H1 (cell line): ENCODE measurements around the gene SMIM44. TPM values are rescaled to one million over a fixed set of nuclear protein-coding genes. Genes with fewer than 3 reads are reported as not detected.

ENCODE experiments used
- CTCF ChIA-PET: fragments of 300-600 bp; sonication (Branson Sonifier 250); formaldehyde crosslinking; loops from one replicate; lab custom pipeline; 2021; ENCODE audit not compliant: partially characterized antibody; lab: Charles Lee
- POLR2A ChIA-PET: fragments of 300-600 bp; sonication (Branson Sonifier 250); formaldehyde crosslinking; loops from one replicate; lab custom pipeline; 2021; ENCODE audit warnings: inconsistent platforms; ENCODE audit not compliant: partially characterized antibody; lab: Charles Lee
- DNase-seq, 2 experiments: peaks; one replicate each; pipeline versions ENCODE4 v3.0.0 to v3.0.0-alpha.2; 2010 to 2022; ENCODE audit warnings: low spot score in 2 of 2, low read depth in 1 of 2, mixed read lengths in 1 of 2
- FAIRE-seq: peaks from 2 replicates; lab custom pipeline; 2011; peaks lifted over from hg19 to GRCh38; lab: Jason Lieb, UNC
- H2AFZ ChIP-seq: 2 replicates; pipeline ENCODE4 v1.8.1; 2012; ENCODE audit warnings: low read length, inconsistent platforms
- H2AK5ac ChIP-seq: 2 replicates; pipeline ENCODE4 v1.6.1; 2013; ENCODE audit warnings: low read depth, low read length
- H2BK120ac ChIP-seq: replicated peaks from 2 replicates; pipeline ENCODE3; 2013; ENCODE audit warnings: low read depth, low read length, inconsistent platforms
- H2BK12ac ChIP-seq: 2 replicates; pipeline ENCODE4 v1.6.1; 2013; ENCODE audit warnings: low read depth, low read length
- H2BK15ac ChIP-seq: 2 replicates; pipeline ENCODE4 v1.6.1; 2013; ENCODE audit warnings: low read length
- H2BK20ac ChIP-seq: 2 replicates; pipeline ENCODE4 v1.6.1; 2013; ENCODE audit warnings: low read length
- H2BK5ac ChIP-seq: 2 replicates; pipeline ENCODE4 v1.6.1; 2013; ENCODE audit warnings: low read depth, low read length
- H3K14ac ChIP-seq: 2 replicates; pipeline ENCODE4 v1.6.1; 2013; ENCODE audit warnings: inconsistent platforms; ENCODE audit not compliant: insufficient read length
- H3K18ac ChIP-seq: 2 replicates; pipeline ENCODE4 v1.6.1; 2013; ENCODE audit warnings: low read length; ENCODE audit errors: extremely low read depth
- H3K23ac ChIP-seq: 2 replicates; pipeline ENCODE4 v1.6.1; 2013; ENCODE audit warnings: inconsistent platforms; ENCODE audit not compliant: insufficient read length
- H3K23me2 ChIP-seq: 2 replicates; pipeline ENCODE4 v1.6.1; 2013; ENCODE audit warnings: low read depth, low read length
- H3K27ac ChIP-seq: 2 replicates; pipeline ENCODE4 v1.6.1; 2011; ENCODE audit warnings: low read depth, low read length, inconsistent platforms
- H3K27me3 ChIP-seq, 4 experiments: replicated peaks in 1 of 4; 1 replicate in 1 of 4; 2 replicates in 3 of 4; pipeline versions ENCODE4 v1.6.1 to v1.8.1; 2011 to 2013; ENCODE audit warnings: low read length in 3 of 4, mild to moderate bottlenecking in 3 of 4, inconsistent platforms in 2 of 4, mixed read lengths in 2 of 4, moderate library complexity in 1 of 4; ENCODE audit not compliant: control insufficient read depth in 3 of 4, insufficient read depth in 3 of 4; ENCODE audit errors: extremely low read depth in 1 of 4
- H3K36me3 ChIP-seq, 4 experiments: 2 replicates each; pipeline versions ENCODE4 v1.6.1 to v1.8.1; 2011 to 2013; ENCODE audit warnings: mild to moderate bottlenecking in 4 of 4, low read length in 3 of 4, moderate library complexity in 2 of 4, control low read depth in 1 of 4, inconsistent platforms in 1 of 4; ENCODE audit not compliant: insufficient read depth in 4 of 4, control insufficient read depth in 2 of 4
- H3K4ac ChIP-seq: replicated peaks from 2 replicates; pipeline ENCODE3; 2013; ENCODE audit warnings: low read length, low read depth, mixed read lengths, inconsistent platforms; ENCODE audit not compliant: insufficient read length
- H3K4me1 ChIP-seq, 4 experiments: replicated peaks in 1 of 4; 1 replicate in 1 of 4; 2 replicates in 3 of 4; pipeline versions ENCODE4 v1.6.1 to v1.8.1; 2011 to 2013; ENCODE audit warnings: low read length in 3 of 4, inconsistent platforms in 2 of 4, mixed read lengths in 1 of 4; ENCODE audit not compliant: insufficient read depth in 4 of 4, control insufficient read depth in 3 of 4
- H3K4me2 ChIP-seq, 2 experiments: 2 replicates each; pipeline versions ENCODE4 v1.6.1 to v1.8.1; 2011 to 2013; ENCODE audit warnings: low read depth in 2 of 2, low read length in 2 of 2, control low read depth in 1 of 2, inconsistent platforms in 1 of 2, mild to moderate bottlenecking in 1 of 2; ENCODE audit not compliant: insufficient read depth in 1 of 2
- H3K4me3 ChIP-seq, 4 experiments: fragments of 200-600, 300-600 bp in 1 of 4; sonication (generic), shearing (Covaris generic), sonication (Bioruptor Twin) in 1 of 4; 2 replicates each; pipeline versions ENCODE4 v1.5.1 to v1.8.1; 2011 to 2016; ENCODE audit warnings: low read length in 4 of 4, low read depth in 3 of 4, control low read depth in 2 of 4, inconsistent platforms in 2 of 4, mild to moderate bottlenecking in 2 of 4, mixed read lengths in 1 of 4, moderate library complexity in 1 of 4; ENCODE audit not compliant: insufficient read depth in 2 of 4; ENCODE audit errors: extremely low read depth in 1 of 4
- H3K56ac ChIP-seq: replicated peaks from 2 replicates; pipeline ENCODE3; 2013; ENCODE audit warnings: low read depth, mild to moderate bottlenecking, mixed read lengths, low read length, inconsistent platforms; ENCODE audit not compliant: insufficient read length
- H3K79me1 ChIP-seq: 2 replicates; pipeline ENCODE4 v1.6.1; 2013; ENCODE audit warnings: low read depth, low read length, control low read depth
- H3K79me2 ChIP-seq, 2 experiments: 2 replicates each; pipeline versions ENCODE4 v1.6.1 to v1.8.1; 2012 to 2013; ENCODE audit warnings: low read length in 2 of 2, mild to moderate bottlenecking in 2 of 2, inconsistent platforms in 1 of 2; ENCODE audit not compliant: insufficient read depth in 2 of 2, control insufficient read depth in 1 of 2
- H3K9ac ChIP-seq, 4 experiments: replicated peaks in 1 of 4; 1 replicate in 1 of 4; 2 replicates in 3 of 4; pipeline versions ENCODE4 v1.6.1 to v1.8.1; 2011 to 2013; ENCODE audit warnings: low read depth in 3 of 4, low read length in 3 of 4, control low read depth in 2 of 4, mild to moderate bottlenecking in 2 of 4, moderate library complexity in 2 of 4, inconsistent platforms in 1 of 4; ENCODE audit errors: extremely low read depth in 1 of 4
- H3K9me3 ChIP-seq, 2 experiments: 2 replicates each; pipeline versions ENCODE4 v1.6.1 to v1.8.1; 2012 to 2013; ENCODE audit warnings: mild to moderate bottlenecking in 2 of 2, moderate library complexity in 2 of 2, control low read depth in 1 of 2, inconsistent platforms in 1 of 2, low read depth in 1 of 2, low read length in 1 of 2, mixed read lengths in 1 of 2; ENCODE audit not compliant: insufficient read depth in 2 of 2
- H4K20me1 ChIP-seq, 2 experiments: replicated peaks in 1 of 2; 2 replicates each; pipeline versions ENCODE3 to v1.8.1; 2011 to 2013; ENCODE audit warnings: inconsistent platforms in 2 of 2, low read length in 2 of 2, mild to moderate bottlenecking in 1 of 2; ENCODE audit not compliant: insufficient read depth in 2 of 2, control insufficient read depth in 1 of 2
- H4K5ac ChIP-seq: 2 replicates; pipeline ENCODE4 v1.6.1; 2013; ENCODE audit warnings: low read length, low read depth, mixed read lengths, inconsistent platforms; ENCODE audit not compliant: insufficient read length
- H4K8ac ChIP-seq: 2 replicates; pipeline ENCODE4 v1.8.0; 2013; ENCODE audit warnings: mild to moderate bottlenecking, moderate library complexity, low read length, inconsistent platforms; ENCODE audit not compliant: insufficient read depth; ENCODE audit errors: extremely low read depth
- H4K91ac ChIP-seq: replicated peaks from 2 replicates; pipeline ENCODE3; 2013; ENCODE audit warnings: low read length, mixed read lengths, inconsistent platforms; ENCODE audit not compliant: insufficient read length
- CTBP2 ChIP-seq: IDR thresholded peaks from 2 replicates; pipeline ENCODE4 v1.7.0; 2011; ENCODE audit warnings: borderline replicate concordance, mild to moderate bottlenecking, moderate library complexity, mixed read lengths, low read length; ENCODE audit not compliant: insufficient read depth, insufficient read length
- EZH2 ChIP-seq: fragments of 200-600 bp; sonication (generic); IDR thresholded peaks from 2 replicates; pipeline ENCODE4 v1.7.1; 2012; ENCODE audit warnings: low read depth, mild to moderate bottlenecking, moderate library complexity, low read length, inconsistent platforms; ENCODE audit not compliant: severe bottlenecking
- KDM1A ChIP-seq: fragments of 200-600, 300-600 bp; sonication (generic); IDR thresholded peaks from 2 replicates; pipeline ENCODE4 v1.7.1; 2016; ENCODE audit warnings: mild to moderate bottlenecking, low read length, borderline replicate concordance
- WGBS, 2 experiments: shearing (Covaris generic) in 1 of 2; methylation state at CpG; one replicate each; pipeline versions ENCODE4 v1.1.6 to v1.1.7; 2013 to 2015; ENCODE audit warnings: low lambda C conversion rate in 2 of 2, mixed read lengths in 2 of 2, inconsistent platforms in 1 of 2, low coverage in 1 of 2, missing lambda C conversion rate in 1 of 2; ENCODE audit not compliant: insufficient replicate concordance in 2 of 2, insufficient coverage in 1 of 2, insufficient read length in 1 of 2; ENCODE audit errors: extremely low coverage in 1 of 2, missing lambda C conversion rate in 1 of 2; 5-methylcytosine and 5-hydroxymethylcytosine counted together
- polyA plus RNA-seq, 7 experiments: library from polyadenylated mRNA; depleted of rRNA in 3 of 7; stranded (reverse) in 5 of 7; unstranded in 2 of 7; fragments of >200 nt in 5 of 7; fragments of 200-250 nt in 2 of 7; gene quantifications; 1 replicate in 5 of 7; 2 replicates in 1 of 7; 4 replicates in 1 of 7; pipeline versions ENCODE4 v1.2.1 to v1.2.3, GENCODE V29; 2011 to 2013; ENCODE audit warnings: missing spikeins in 2 of 7, mixed read lengths in 2 of 7
- total RNA-seq: library from RNA; stranded (reverse); fragmentation: NEBNext Ultra II Directional; extraction: Animal tissue kit (Norgen Biotek cat#: 25700); gene quantifications from 2 replicates; pipeline ENCODE4 v1.2.1, GENCODE V29; 2021

The SMIM44 gene
- total and polyA plus RNA-seq, 2 of the 8 experiments (the other 6 are each of a cell fraction or from before 2014, with no cell fraction given), result not detected

- no peak overlapping the region for H3K9ac ChIP-seq
- no peaks in the 10 kb centered on the region for H3K79me1 ChIP-seq
- H3K4me3 ChIP-seq, result no peak overlapping the region
- H3K27ac ChIP-seq, result no peak overlapping the region
- H3K79me2 ChIP-seq, result no peaks in the 10 kb centered on the region
- H3K36me3 ChIP-seq, result no peaks in the 10 kb centered on the region
- H3K4ac ChIP-seq, result no peak overlapping the region
- ChIA-PET POLR2A (interaction anchor here (0.6 kb wide), 1 partner anchor 34 kb away, joined by 5 read pairs; no protein-coding TSS in a partner anchor), CTCF (interaction anchor here (0.6 to 5.9 kb wide), 3 partner anchors 18 to 151 kb away, joined by 4 to 66 read pairs (median 24); no protein-coding TSS in a partner anchor)
- H3K23me2 ChIP-seq, result peaks cover 2% of the 10 kb centered on the region; the same call in 1 of the 2 replicates
- no peak for DNase-seq
- H3K4me2 ChIP-seq, result no peak overlapping the region
- no peak overlapping the region for H2BK15ac ChIP-seq
- H3K18ac ChIP-seq, result no peak overlapping the region
- peaks cover 2 to 11% (median 7%) of the 10 kb centered on the region in 4 experiments for H3K4me1 ChIP-seq
- 88% methylated on average over 27 of the region's 28 CpGs; no CpG with 5 or more reads in 1 of the 2 experiments for WGBS, 2 experiments
- no peak overlapping the region for H4K91ac ChIP-seq
- no peak overlapping the region for H4K5ac ChIP-seq
- no peak overlapping the region for H3K56ac ChIP-seq
- no peak overlapping the region for H2AK5ac ChIP-seq
- FAIRE-seq, result no peak
- no peak overlapping the region for H2BK5ac ChIP-seq
- H4K8ac ChIP-seq, result no peak overlapping the region
- no peak overlapping the region for H3K23ac ChIP-seq
- H3K14ac ChIP-seq, result no peak overlapping the region
- H2BK20ac ChIP-seq, result no peak overlapping the region
- no peak overlapping the region for H2AFZ ChIP-seq
- H2BK12ac ChIP-seq, result no peak overlapping the region
- H2BK120ac ChIP-seq, result no peak overlapping the region
- H3K27me3 ChIP-seq, result no peaks in the 10 kb centered on the region
- TF ChIP-seq CTBP2, result no peak
- 0 out of 2 replicates have a peak, but pooled peaks have one; percentile 63 for TF ChIP-seq KDM1A
- TF ChIP-seq EZH2, result no peak
- H3K9me3 ChIP-seq, result no peaks in the 10 kb centered on the region
- peaks cover 0 to 5% of the 10 kb centered on the region in 2 experiments for H4K20me1 ChIP-seq
These were observed 34.5 kb downstream of the SMIM44 start for GRCh38 chr19:3448616-3449334.
